Measurements from ENCODE around the gene WNT8A. TPM values are rescaled to one million over a fixed set of nuclear protein-coding genes. Genes with fewer than 3 reads are reported as not detected.
A peak's percentile ranks its signal among the peaks of the same experiment; 100 is the strongest.

Gene WNT8A
- total and polyA plus RNA-seq, 2 of the 13 experiments (the other 11 are each of a cell fraction or from before 2014, with no cell fraction given) = not detected

DNA sequence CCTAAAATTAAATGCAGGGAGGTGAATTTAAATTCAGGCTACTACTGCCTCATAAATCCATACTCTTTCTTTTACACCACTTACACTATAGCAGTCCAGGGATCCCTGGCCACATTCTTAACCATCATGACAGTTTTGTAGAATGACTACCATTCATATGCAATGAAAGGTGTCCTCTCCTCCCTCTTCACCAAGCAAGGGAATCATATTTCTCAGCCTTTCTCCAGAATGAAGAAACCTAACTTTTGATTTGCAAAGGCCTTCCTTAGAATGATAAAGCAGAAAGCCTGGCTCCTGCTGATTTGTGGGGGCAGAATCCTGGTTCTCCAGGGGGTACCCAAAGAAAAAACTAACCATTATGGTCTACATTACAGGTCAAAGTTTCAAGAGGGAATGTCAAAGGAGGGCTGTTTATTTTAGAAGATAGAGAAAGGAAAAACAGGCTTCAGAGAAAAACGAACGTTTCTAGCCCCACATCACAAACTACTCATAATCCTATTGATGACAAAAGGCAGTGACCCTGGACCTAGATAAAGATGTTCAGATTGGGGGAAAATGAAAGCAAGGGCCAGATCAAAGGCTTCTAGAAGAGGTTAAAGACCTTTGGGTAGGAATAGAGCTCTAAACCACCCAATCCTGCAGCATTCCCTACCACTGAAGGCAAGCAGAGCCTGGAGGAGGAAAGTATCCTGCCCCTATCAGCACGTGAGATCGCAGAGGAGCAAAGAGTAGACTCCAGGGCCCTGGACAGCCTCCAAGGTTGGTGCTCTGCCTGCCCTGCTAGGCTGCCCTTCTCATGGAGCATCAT lies 11.5 kb downstream of the WNT8A start (continued):
- no peak for TF ChIP-seq KAT7 (CRISPR knock-in tag; IDR thresholded peaks at IDR 0.05; ENCODE audit: borderline replicate concordance)
- no peak for TF ChIP-seq ARNTL (CRISPR knock-in tag; IDR thresholded peaks at IDR 0.05)
- no peak for TF ChIP-seq KLF12 (CRISPR knock-in tag; IDR thresholded peaks at IDR 0.05; ENCODE audit: borderline replicate concordance)
- TF ChIP-seq ZNF143 (CRISPR knock-in tag; IDR thresholded peaks at IDR 0.05) = no peak
- no peak for TF ChIP-seq RARG (CRISPR knock-in tag; IDR thresholded peaks at IDR 0.05; ENCODE audit: low read depth)
- no peak; the same call in 1 of the 2 replicates for TF ChIP-seq ZBTB43 (CRISPR knock-in tag; conservative IDR thresholded peaks at IDR 0.05)
- no peak for TF ChIP-seq HNF1A (IDR thresholded peaks at IDR 0.05; ENCODE audit: low read depth)
- peak; percentile 23; the same call in 1 of the 2 replicates for TF ChIP-seq HNF1A (CRISPR knock-in tag; IDR thresholded peaks at IDR 0.05; ENCODE audit: borderline replicate concordance)
- TF ChIP-seq HNF4A (CRISPR knock-in tag; IDR thresholded peaks at IDR 0.05) = peak; percentile 86
